Activated CD8-positive, alpha-beta memory T cell treated with anti-CD3 and anti-CD28 coated beads for 48 hours (primary cell): ENCODE measurements around the gene EML6.

ENCODE experiments used
- DNase-seq, 3 experiments: peaks; one replicate each; pipeline ENCODE4 v3.0.0-alpha.2; 2020; ENCODE audit warnings: low read depth in 2 of 3, low spot score in 2 of 3

Gene EML6

DNA sequence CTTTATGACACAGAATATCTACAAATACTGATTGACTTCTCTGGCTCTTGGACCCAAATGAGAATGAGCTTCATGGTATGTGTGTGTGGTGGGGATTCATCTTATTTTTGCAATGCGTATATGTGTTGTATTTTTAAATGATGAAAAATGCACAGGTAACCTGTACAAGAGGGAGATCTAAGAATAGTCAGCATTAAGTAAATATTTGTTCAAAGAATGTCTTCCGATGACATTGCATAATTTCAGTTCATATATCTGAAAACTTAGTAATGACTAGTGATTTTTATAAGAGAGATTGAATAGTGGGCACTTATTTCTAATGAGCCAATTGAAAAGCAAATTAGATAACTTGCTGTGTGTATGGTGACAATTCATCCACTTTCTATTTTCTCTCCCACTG, 66.4 kb downstream of the EML6 start:
- DNase-seq = no peak

DNA sequence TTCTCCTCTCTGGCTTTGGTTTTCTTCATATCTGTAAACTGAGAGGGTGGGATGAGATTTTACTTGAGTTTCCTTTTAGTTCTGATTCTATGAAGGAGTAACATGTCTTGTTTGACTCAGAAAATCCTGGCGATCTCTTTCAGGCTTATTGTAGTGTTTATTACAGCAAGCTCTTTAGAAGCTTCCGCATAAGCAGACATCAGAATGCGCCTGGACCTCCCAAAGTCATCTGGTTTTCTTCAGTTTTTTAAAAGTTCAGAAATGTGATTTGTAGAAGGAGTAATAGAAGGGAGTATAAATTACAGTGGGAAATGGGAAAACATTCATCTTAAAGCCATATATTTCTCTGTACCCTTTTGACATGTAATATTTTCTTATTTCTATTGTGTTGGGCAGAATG, 68.4 kb downstream of the EML6 start:
- DNase-seq = no peak

- DNase-seq = no peak
These were observed 73.8 kb downstream of the EML6 start for GRCh38 chr2:54797307-54797706.

DNA sequence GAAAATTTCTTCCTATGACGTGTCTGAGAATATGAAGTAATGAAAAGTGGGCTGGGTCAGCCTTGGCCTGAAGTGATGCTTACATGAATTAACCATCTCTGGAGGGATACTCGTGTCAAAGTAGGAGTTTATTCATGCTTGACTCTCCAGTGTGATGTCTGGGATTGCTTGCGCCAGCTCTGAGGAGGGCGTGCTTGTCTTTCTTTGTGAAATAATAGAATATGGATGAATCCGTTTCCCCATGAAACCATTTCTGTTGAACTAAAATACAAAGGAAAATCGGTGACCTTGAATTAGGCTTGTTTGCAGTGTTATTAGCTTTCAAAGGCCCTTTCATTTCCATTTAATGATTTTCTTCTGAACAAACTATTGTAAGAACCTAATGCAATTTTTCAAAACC, 77.9 kb downstream of the EML6 start:
- no peak for DNase-seq

GRCh38 chr2:54803783-54804751, 80.6 kb downstream of the EML6 start:
- no peak for DNase-seq

DNA sequence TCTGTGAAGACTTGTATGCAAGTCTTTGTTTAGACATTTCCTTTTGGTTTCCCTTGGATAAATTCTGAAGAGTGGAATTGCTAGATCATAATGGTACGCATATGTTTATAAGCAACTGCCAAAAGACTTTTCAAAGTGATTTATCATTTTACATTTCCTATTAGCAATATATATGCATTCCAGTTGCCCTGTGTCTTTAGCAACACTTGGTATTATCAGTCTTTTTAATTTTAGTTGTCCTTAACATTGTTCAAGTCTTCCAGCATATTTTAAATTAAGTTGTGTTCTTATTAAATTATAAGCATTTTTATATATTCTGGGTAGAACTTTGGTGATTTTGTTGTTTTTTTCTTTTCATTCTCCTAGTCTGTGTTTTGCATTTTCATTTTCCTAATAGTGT, 81.8 kb downstream of the EML6 start:
- DNase-seq = no peak

- no peak for DNase-seq
These were observed 83.5 kb downstream of the EML6 start for GRCh38 chr2:54806975-54807374.

DNA sequence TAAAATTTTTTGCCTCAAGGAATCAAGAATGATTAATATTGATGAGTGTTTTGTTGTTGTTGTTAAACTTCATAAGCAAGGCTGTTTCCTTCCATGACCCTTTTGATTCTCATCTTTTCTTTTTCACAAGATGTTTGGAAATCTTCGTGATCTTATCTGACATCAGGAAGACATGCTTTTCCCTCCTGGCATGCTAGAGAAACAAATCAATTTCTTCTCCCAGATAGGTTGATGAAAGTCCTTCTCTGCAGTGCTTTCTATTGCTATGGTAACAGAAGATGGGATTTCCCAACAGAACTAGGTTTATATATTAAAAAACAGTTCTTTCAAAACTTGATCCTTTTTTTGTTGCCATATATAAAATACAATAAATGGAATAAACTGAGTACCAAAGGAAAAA, 85.2 kb downstream of the EML6 start:
- DNase-seq = no peak

DNA sequence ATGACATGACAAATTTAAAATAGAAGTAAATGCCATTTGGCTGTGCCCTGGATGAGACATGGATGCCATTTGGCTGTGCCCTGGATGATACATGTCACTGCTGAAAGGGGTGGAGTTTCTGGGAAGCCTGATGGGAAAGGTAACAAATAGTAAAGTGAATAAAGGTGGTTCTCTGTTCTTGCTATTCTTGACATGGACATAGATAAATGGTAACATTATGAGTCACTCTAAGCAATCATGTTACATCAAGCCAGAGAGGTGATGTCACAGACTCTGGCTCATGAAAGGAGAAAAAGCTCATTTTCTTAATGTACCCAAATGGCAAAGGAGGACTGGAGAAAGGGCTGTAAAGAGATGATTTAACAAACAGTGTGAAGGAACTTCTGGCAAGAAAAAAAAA, 86.4 kb downstream of the EML6 start:
- DNase-seq = no peak

DNA sequence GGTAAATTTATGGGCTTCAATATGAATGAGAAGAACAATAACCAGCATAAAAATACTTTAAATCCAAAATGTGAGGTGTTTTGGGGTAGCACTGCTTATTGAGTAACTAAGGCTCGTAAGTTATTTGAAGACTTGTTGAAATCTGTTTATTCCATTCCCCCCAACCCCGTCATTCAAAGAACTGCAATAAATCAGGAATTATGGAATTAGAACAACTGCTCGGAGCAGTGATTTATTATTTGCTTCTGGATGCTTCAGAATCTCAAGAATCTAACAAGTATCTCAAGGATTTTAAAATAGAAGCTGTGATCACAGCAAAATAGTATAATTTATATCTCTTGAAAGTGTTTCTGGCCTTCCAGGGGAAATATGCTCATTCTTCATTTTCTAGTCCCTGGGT, 86.8 kb downstream of the EML6 start:
- no peak for DNase-seq

DNA sequence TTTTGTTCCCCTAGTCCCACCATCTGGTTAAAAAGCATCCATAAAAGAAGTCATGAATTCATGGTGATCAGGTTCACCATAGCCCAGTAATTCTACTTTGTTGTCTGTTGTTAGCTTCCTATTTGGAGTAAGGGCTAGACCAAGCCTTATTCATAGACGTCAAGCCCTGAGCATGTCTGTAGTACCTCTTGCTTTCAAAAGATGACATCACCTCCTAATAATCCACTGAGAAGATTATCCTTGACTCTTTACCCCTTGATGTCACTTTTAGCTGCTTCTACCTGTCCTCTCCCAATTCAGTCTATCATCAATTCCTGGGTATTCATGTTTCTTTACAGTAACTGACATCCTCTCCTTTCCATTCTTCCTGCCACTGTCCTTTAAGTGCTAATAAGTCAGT, 90.1 kb downstream of the EML6 start:
- DNase-seq = no peak

DNA sequence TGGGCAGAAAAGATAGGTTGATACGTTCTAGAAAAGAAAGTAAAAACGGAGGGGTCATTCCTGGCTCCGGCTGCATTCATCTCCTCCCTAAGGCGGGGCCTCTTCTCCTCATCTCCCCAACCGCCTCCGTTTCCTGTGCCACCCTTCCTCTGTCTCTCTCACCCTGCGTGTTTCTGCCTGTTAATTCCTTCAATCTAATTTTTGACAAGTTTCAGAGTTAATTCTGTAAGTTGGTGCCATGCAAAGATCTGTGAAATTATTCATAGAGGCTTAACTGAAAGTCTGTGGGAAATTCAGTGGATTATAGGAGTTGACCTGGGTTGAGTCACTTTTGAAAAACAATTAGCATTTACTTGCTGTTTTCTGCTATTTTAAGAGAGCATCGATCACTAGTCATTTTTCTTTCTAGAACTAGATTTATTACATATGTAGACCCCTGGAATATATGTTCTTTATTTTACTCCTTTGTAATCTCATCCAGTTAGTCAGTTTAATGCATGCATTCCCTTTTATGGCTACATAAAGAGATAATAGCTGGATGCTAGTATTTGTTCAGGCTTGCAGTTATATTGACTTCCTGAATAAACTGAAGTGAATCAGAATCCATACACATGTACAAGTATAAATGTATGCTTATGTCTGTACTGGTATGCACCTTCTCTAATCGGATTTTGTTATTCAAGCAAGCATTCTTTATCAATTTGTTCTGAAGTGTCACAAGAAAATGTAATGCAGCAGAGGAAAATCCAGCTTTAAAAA, 91.1 kb downstream of the EML6 start:
- DNase-seq = no peak

DNA sequence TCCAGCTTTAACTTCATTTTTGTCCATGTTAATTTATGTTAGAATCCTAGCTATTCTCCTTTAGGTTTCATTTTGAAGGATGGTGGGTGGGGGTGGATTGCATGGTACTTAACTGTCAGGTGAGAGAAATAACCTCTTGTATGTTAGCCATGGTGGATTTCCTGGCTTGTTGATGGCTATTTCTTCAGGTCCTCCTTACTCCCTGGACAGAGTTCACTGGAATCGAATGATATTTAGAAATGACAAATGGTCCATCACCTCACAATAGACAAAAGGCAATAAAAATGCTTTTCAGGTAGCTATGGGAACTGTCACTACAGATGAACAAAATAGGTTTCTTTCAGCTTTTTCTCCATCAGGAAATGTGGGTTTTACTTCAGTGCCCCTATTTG, 91.7 kb downstream of the EML6 start:
- no peak for DNase-seq

DNA sequence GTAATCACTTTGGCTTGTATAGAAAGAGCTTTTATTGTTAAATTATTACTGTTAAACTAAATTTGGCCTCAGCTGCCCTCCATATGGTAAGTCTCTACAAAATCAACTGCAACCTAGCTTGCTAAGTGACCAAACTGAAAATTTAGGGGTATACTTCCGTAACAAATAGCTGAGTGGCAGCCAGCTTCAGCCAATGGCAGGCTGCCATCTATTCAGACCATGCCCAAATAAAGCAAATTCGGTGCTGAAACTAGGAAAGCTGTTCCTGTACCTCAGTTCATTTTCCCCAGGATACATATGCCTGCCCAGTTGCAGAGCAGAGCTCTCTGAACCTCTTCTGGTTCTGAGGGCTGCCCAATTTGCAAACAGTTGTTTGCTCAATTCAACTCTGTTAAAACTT, 94.8 kb downstream of the EML6 start:
- DNase-seq = no peak

- no peak for DNase-seq
These were observed 97.1 kb downstream of the EML6 start for GRCh38 chr2:54820558-54820957.

GRCh38 chr2:54824567-54824966, 101.1 kb downstream of the EML6 start:
- DNase-seq = no peak

DNA sequence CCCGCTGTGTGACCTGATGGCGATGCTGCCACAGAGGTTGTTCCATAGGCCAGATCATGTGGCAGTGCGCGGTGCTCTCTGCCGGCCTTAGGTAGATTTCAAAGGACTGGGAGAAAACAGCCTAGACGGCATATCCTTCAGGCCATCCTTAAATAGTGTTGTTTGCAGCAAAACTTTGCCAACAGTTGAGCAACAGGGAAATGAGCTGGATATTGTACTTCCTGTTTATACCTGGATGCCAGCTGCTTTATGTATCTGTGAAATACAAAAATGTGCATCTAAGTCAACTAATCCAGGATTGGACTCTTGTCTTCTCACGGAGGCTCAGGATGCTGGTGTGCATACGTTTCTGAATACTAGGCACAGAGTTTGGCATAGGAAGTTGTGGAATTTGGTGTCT, 107.1 kb downstream of the EML6 start:
- no peak for DNase-seq

DNA sequence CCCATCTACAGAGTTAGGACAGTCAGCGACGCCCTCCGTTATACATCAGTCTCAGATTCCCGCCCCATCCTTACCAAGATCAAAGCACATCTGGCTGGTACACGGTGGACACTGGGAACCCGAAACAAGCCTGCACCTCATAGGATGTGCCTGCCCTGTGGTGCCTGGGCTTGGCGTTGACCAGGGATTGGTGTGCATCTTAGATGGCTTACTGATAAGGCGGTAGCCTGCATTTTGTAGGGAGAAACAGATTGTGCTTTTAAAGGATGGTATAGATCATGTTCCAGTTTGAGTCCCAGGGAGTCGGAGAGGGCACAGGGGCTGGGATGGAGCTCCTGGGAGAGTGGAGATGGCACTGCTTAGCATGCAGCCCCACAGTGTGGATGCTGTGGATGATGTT, 108.0 kb downstream of the EML6 start:
- no peak for DNase-seq

DNA sequence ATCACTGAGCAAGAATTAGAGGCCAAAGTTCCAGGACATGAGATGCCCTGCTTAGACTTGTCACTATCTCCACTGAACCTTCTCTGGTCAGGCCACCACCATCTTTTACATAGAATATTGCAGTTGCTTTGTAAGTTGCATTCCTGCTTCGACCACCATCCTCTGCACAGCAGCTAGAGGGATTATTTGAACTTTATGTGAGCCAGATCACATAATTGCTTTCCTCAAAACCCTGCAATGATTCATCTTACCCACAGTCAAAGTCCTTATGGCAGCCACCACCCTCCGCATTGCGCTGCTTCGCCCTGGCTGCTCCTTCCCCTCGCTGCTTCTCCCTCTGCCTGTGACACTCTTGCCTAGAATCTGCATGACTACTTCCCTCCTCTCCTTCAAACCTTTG, 111.3 kb downstream of the EML6 start:
- DNase-seq = no peak

GRCh38 chr2:54836477-54836876, 113.0 kb downstream of the EML6 start:
- DNase-seq = no peak

GRCh38 chr2:54838585-54839035, 115.1 kb downstream of the EML6 start:
- DNase-seq = peak in 2 of 3 experiments; percentile 27 to 32
